DMS153 treated with DMSO at 0.1 percent for 48 hours (cell line): ENCODE data around the gene WDR89.
"Not testable (repeated sequence)": the region's sequence is repeated elsewhere in the genome, so short reads cannot be mapped to it uniquely, and the experiment has no call there.

Source experiments
- DNase-seq: peaks from one replicate; lab custom pipeline; 2025; ENCODE audit not compliant: unreplicated experiment; lab: John Stamatoyannopoulos, UW

The WDR89 gene

GRCh38 chr14:63641473-63642228 lies at the start of gene WDR89:
Gene WDR89 (minus strand): TSS chr14:63641871. CDS start chr14:63599942, 41,929 bp downstream.
- peak; percentile 99 for DNase-seq

GRCh38 chr14:63689132-63689531 lies 47.5 kb upstream of the WDR89 start:
- no peak for DNase-seq

GRCh38 chr14:63686926-63687325 lies 45.3 kb upstream of the WDR89 start:
- DNase-seq: no peak

GRCh38 chr14:63685401-63685800 lies 43.7 kb upstream of the WDR89 start:
- no peak for DNase-seq

- no peak for DNase-seq
Measured at GRCh38 chr14:63682727-63683593, 41.3 kb upstream of the WDR89 start.

GRCh38 chr14:63678536-63678935 lies 36.9 kb upstream of the WDR89 start:
- DNase-seq: no peak

GRCh38 chr14:63677891-63678379 lies 36.3 kb upstream of the WDR89 start:
- no peak for DNase-seq

GRCh38 chr14:63676615-63677014 lies 34.9 kb upstream of the WDR89 start:
- no peak for DNase-seq

GRCh38 chr14:63673886-63674497 lies 32.3 kb upstream of the WDR89 start:
- no peak for DNase-seq

- no peak for DNase-seq
Measured at GRCh38 chr14:63673255-63673654, 31.6 kb upstream of the WDR89 start.

- no peak for DNase-seq
Measured at GRCh38 chr14:63672417-63673180, 30.9 kb upstream of the WDR89 start.

GRCh38 chr14:63671987-63672386 lies 30.3 kb upstream of the WDR89 start:
- no peak for DNase-seq

GRCh38 chr14:63670692-63671091 lies 29.0 kb upstream of the WDR89 start:
- no peak for DNase-seq

GRCh38 chr14:63666335-63666734 lies 24.7 kb upstream of the WDR89 start:
- no peak for DNase-seq

- no peak for DNase-seq
Measured at GRCh38 chr14:63663428-63664341, 22.0 kb upstream of the WDR89 start.

GRCh38 chr14:63662776-63663175 lies 21.1 kb upstream of the WDR89 start:
- DNase-seq: no peak

GRCh38 chr14:63661881-63662280 lies 20.2 kb upstream of the WDR89 start:
- DNase-seq: not testable (repeated sequence)

GRCh38 chr14:63659726-63660125 lies 18.1 kb upstream of the WDR89 start:
- DNase-seq: no peak

- no peak for DNase-seq
Measured at GRCh38 chr14:63656194-63656593, 14.5 kb upstream of the WDR89 start.

GRCh38 chr14:63654936-63655335 lies 13.3 kb upstream of the WDR89 start:
- no peak for DNase-seq
